Fibroblast of gingiva (primary cell): Measurements from ENCODE around the gene CARD16.

Source experiments
- DNase-seq: peaks from one replicate; pipeline ENCODE4 v3.0.0-alpha.2; 2011; ENCODE audit warnings: low read depth

CARD16 gene

DNA sequence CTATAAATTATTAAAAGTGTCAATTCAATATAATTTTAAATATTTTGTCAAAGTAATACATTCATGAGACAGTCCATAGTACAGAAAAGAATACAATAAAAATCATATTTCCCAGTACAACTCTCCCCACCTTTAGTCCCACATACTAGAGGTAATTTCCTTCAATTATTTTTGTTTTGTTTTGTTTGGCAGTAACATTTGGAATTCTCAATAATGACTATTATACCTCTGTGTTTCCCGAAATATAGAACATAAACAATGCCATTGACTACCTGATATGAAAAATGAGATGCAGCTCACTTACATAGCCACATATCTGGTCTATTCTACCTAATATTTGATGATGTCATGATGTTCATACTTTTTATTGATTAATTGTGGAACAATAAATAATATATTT is 52.4 kb downstream of the CARD16 start:
- DNase-seq, result no peak

DNA sequence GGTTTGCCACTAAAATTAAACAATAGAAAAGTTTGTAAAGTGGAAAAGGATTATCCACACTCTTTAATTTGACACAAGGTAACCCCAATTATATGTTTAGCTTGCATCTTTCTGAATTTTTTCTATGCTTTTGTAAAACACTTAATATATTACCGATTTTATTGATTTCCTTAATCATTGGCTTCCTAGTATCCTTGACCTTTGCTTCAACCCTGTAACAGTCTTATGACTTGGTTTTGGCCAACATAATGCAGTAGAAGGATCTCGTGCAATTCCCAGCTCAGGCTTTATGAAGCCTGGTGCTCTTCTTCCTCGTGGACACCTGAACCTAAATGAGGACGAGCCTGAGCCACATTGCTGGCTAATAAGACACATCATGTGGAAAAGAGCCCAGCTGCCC is 53.1 kb downstream of the CARD16 start:
- DNase-seq, result no peak
